Stimulated activated CD4-positive, alpha-beta T cell treated with anti-CD3 and anti-CD28 coated beads, Interleukin-15, amount 100 ng/mL, for 48 hours (primary cell): ENCODE measurements around the gene KRTAP4-6.
"Not testable (repeated sequence)": the region's sequence is repeated elsewhere in the genome, so short reads cannot be mapped to it uniquely, and the experiment has no call there.

Experiments used
- DNase-seq, 2 donors: peaks; one replicate each; pipeline ENCODE4 v3.0.0-alpha.2; 2020; ENCODE audit warnings: low read depth in 2 of 2

Gene KRTAP4-6

GRCh38 chr17:41147531-41148204, 7.3 kb upstream of the KRTAP4-6 start:
- DNase-seq: no peak

GRCh38 chr17:41145261-41145660, 4.9 kb upstream of the KRTAP4-6 start:
- no peak for DNase-seq

GRCh38 chr17:41144846-41145245, 4.5 kb upstream of the KRTAP4-6 start:
- no peak for DNase-seq

GRCh38 chr17:41141361-41141760, 1.0 kb upstream of the KRTAP4-6 start:
- no peak for DNase-seq

- not testable (repeated sequence) for DNase-seq
Measured at GRCh38 chr17:41139865-41140264, 479 bp downstream of the KRTAP4-6 start.

- no peak for DNase-seq
Measured at GRCh38 chr17:41133880-41134735, 6.2 kb downstream of the KRTAP4-6 start.

- no peak for DNase-seq
Measured at GRCh38 chr17:41131979-41132378, 8.4 kb downstream of the KRTAP4-6 start.

- DNase-seq: no peak
Measured at GRCh38 chr17:41127371-41127770, 13.0 kb downstream of the KRTAP4-6 start.

GRCh38 chr17:41126412-41126811, 13.9 kb downstream of the KRTAP4-6 start:
- no peak for DNase-seq

- no peak for DNase-seq
Measured at GRCh38 chr17:41125064-41125463, 15.3 kb downstream of the KRTAP4-6 start.

- not testable (repeated sequence) for DNase-seq
Measured at GRCh38 chr17:41123991-41124371, 16.4 kb downstream of the KRTAP4-6 start, which contains the start of gene KRTAP4-12. Gene KRTAP4-12 (minus strand): TSS chr17:41124182. CDS start chr17:41124122, 60 bp downstream.

- DNase-seq: not testable (repeated sequence)
Measured at GRCh38 chr17:41123292-41123990, 16.9 kb downstream of the KRTAP4-6 start.

- DNase-seq: no peak
Measured at GRCh38 chr17:41121742-41122141, 18.6 kb downstream of the KRTAP4-6 start.

GRCh38 chr17:41119696-41120690, 20.4 kb downstream of the KRTAP4-6 start:
- not testable (repeated sequence) for DNase-seq

- DNase-seq: no peak
Measured at GRCh38 chr17:41118721-41119120, 21.6 kb downstream of the KRTAP4-6 start.

GRCh38 chr17:41117846-41118386, 22.4 kb downstream of the KRTAP4-6 start, which contains the start of gene KRTAP4-11:
Gene KRTAP4-11 (minus strand): TSS chr17:41118373. CDS start chr17:41118315, 58 bp downstream.
- DNase-seq: not testable (repeated sequence)

GRCh38 chr17:41116297-41116696, 24.0 kb downstream of the KRTAP4-6 start:
- DNase-seq: no peak

- DNase-seq: no peak
Measured at GRCh38 chr17:41111151-41111885, 29.0 kb downstream of the KRTAP4-6 start.

- not testable (repeated sequence) for DNase-seq
Measured at GRCh38 chr17:41108728-41109386, 31.5 kb downstream of the KRTAP4-6 start.
